ENCODE measurements around the gene PCYT1A. TPM values are rescaled to one million over a fixed set of nuclear protein-coding genes. Genes with fewer than 3 reads are reported as not detected.

Gene PCYT1A
- total and polyA plus RNA-seq, 10 of the 15 experiments (the other 5 are each of a cell fraction or from before 2014, with no cell fraction given) = 10.8 to 64.3 (median 48.6) TPM

- TF ChIP-seq TAF1 (IDR thresholded peaks at IDR 0.05; ENCODE audit: borderline replicate concordance, low read depth, low read length) = peak; percentile 33; the same call in 1 of the 2 replicates
- TF ChIP-seq PML (IDR thresholded peaks at IDR 0.05; ENCODE audit: low read length) = no peak
- TF ChIP-seq CHD2 (IDR thresholded peaks at IDR 0.05; ENCODE audit: borderline replicate concordance, low read depth, low read length) = 0 out of 2 replicates have a peak, but pooled peaks have one; percentile 41
- 0 out of 2 replicates have a peak, but pooled peaks have one; percentile 19 for TF ChIP-seq ATF7 (IDR thresholded peaks at IDR 0.05; ENCODE audit: low read depth)
- TF ChIP-seq DPF2 (IDR thresholded peaks at IDR 0.05) = peak; percentile 82; the same call in 1 of the 2 replicates
- peak; percentile 81; the same call in 1 of the 2 replicates for TF ChIP-seq RB1 (IDR thresholded peaks at IDR 0.05; ENCODE audit: borderline replicate concordance)
- TF ChIP-seq FOXK2 (IDR thresholded peaks at IDR 0.05) = peak; percentile 19; the same call in 1 of the 2 replicates
These were observed 94.9 kb downstream of the PCYT1A start (continued) for GRCh38 chr3:196192524-196193051.

- Histone ChIP-seq H3K4me3 (peak overlapping the region; percentile 53; the same call in 1 of the 2 replicates), H4K20me1 (ENCODE audit: control insufficient read depth, insufficient read depth) (no peaks in the 10 kb centered on the region), H3K4me2 (ENCODE audit: control insufficient read depth, insufficient read depth) (peak overlapping the region; percentile 67), H2AFZ (ENCODE audit: control insufficient read depth, low read depth, low read length) (peak overlapping the region; percentile 61), H3K4me1 (ENCODE audit: control insufficient read depth, insufficient read depth, low read length) (peaks cover 55% of the 10 kb centered on the region), H3K79me2 (ENCODE audit: control insufficient read depth, insufficient read depth, low read length) (no peaks in the 10 kb centered on the region; the same call in 1 of the 2 replicates), H3K27ac (ENCODE audit: control insufficient read depth, insufficient read depth) (peak overlapping the region; percentile 83), H3K36me3 (ENCODE audit: control insufficient read depth in 2 of 2, insufficient read depth in 2 of 2, low read length in 1 of 2) (no peaks in the 10 kb centered on the region), H3K9ac (ENCODE audit: control insufficient read depth, insufficient read depth, low read length) (peak overlapping the region; percentile 66), H3K27me3 (replicated peaks in 1 of 2; ENCODE audit: control insufficient read depth in 2 of 2, insufficient read depth in 2 of 2, low read length in 1 of 2) (no peaks in the 10 kb centered on the region), H3K9me3 (replicated peaks; ENCODE audit: control insufficient read depth, insufficient read depth, low read length) (no peaks in the 10 kb centered on the region)
- POLR2A ChIA-PET = interaction anchor here (0.7 to 6.1 kb wide), 8 partner anchors 11 to 128 kb away, joined by 3 to 61 read pairs (median 8); no protein-coding TSS in a partner anchor
- FAIRE-seq (peak; percentile 92), DNase-seq (ENCODE audit: low read depth, low spot score) (peak; percentile 74), ATAC-seq (peak; percentile 77)
- BruUV-seq (replicated peaks) = no TSS peak
- in situ Hi-C loops (cut with MboI) (loop anchor here (5.0 kb wide), 1 partner anchor 115 kb away; no protein-coding TSS in a partner anchor), intact Hi-C loops (cut with micrococcal nuclease; ENCODE audit: unreplicated experiment) (loop anchor here (1.0 to 10.0 kb wide), 3 partner anchors 9 to 287 kb away; partner anchors contain the start of gene TNK2)
- RAD21 ChIA-PET (ENCODE audit: unreplicated experiment) = interaction anchor here (0.5 to 6.5 kb wide), 16 partner anchors 8 to 166 kb away, joined by 3 to 113 read pairs (median 7); no protein-coding TSS in a partner anchor
- SMC1A ChIA-PET (ENCODE audit: uncharacterized antibody, unreplicated experiment) = interaction anchor here (0.6 to 9.7 kb wide), 15 partner anchors 11 to 249 kb away, joined by 3 to 151 read pairs (median 5); no protein-coding TSS in a partner anchor
- WGBS (ENCODE audit: insufficient coverage, insufficient replicate concordance, low lambda C conversion rate, missing lambda C conversion rate) = 4% methylated on average over 11 of the region's 11 CpGs
- CTCF ChIA-PET = interaction anchor here (0.8 to 6.6 kb wide), 8 partner anchors 12 to 170 kb away, joined by 3 to 121 read pairs (median 5); no protein-coding TSS in a partner anchor
- no peak for TF ChIP-seq SMARCA5 (IDR thresholded peaks at IDR 0.05)
- TF ChIP-seq REST (IDR thresholded peaks at IDR 0.05; ENCODE audit: low read depth, low read length) = no peak
- peak in 1 of 2 experiments; percentile 46; a peak in 1 of 4 replicates for TF ChIP-seq ETV6 (conservative IDR thresholded peaks at IDR 0.05 in 1 of 2, IDR thresholded peaks at IDR 0.05 in 1 of 2; ENCODE audit: borderline replicate concordance in 1 of 2, low read depth in 1 of 2)
- TF ChIP-seq POLR2A (IDR thresholded peaks at IDR 0.05; ENCODE audit: low read depth, low read length) = peak; percentile 62
- TF ChIP-seq TBL1XR1 (IDR thresholded peaks at IDR 0.05; ENCODE audit: low read depth, low read length) = peak; percentile 69
- TF ChIP-seq NKRF (conservative IDR thresholded peaks at IDR 0.05) = no peak
- 0 out of 2 replicates have a peak, but pooled peaks have one; percentile 45 for TF ChIP-seq MXI1 (IDR thresholded peaks at IDR 0.05; ENCODE audit: low read depth, low read length)
- TF ChIP-seq SP1 (IDR thresholded peaks at IDR 0.05; ENCODE audit: low read depth, low read length) = peak; percentile 30
- TF ChIP-seq RUNX3 (IDR thresholded peaks at IDR 0.05; ENCODE audit: low read length) = peak; percentile 70
- peak; percentile 68; the same call in 1 of the 2 replicates for TF ChIP-seq NFIC (IDR thresholded peaks at IDR 0.05; ENCODE audit: low read depth, low read length)
These were observed 95.4 kb downstream of the PCYT1A start for GRCh38 chr3:196192036-196192523.

Data from GM12878 (cell line).